HepG2 (cell line): Measurements from ENCODE around the gene SFXN5. TPM values are rescaled to one million over a fixed set of nuclear protein-coding genes. Genes with fewer than 3 reads are reported as not detected.

Experiments
- ATAC-seq: fragments of 200-7000 bp; cut with Tn5 transposase; 3 replicates; pipeline ENCODE4 v1.9.1; 2020; ENCODE audit warnings: mild to moderate bottlenecking, moderate library complexity
- BruUV-seq: library from RNA; stranded (reverse); fragments of 400-500 nt; replicated peaks from 2 replicates; lab custom pipeline; 2021; lab: Mats Ljungman, UMichigan
- CTCF ChIA-PET: fragments of 300-600 bp; formaldehyde crosslinking; extraction: SDS; loops from one replicate; lab custom pipeline; 2021; ENCODE audit warnings: low total read pairs, inconsistent platforms, low intra/inter-chr PET ratio; lab: Yijun Ruan, JAX
- POLR2A ChIA-PET: fragments of 350-600 bp; sonication (Branson Sonifier 250); formaldehyde crosslinking; loops from one replicate; lab custom pipeline; 2020; ENCODE audit warnings: antibody characterized with exemption, inconsistent platforms; lab: Yijun Ruan, JAX
- DNase-seq: peaks from one replicate; pipeline ENCODE4 v3.0.0-alpha.2; 2015; ENCODE audit warnings: low spot score
- FAIRE-seq: peaks from 3 replicates; lab custom pipeline; 2011; peaks lifted over from hg19 to GRCh38; lab: Jason Lieb, UNC
- H2AFZ ChIP-seq: one replicate; pipeline ENCODE4 v1.6.1; 2011; ENCODE audit warnings: low read length, inconsistent platforms
- H3K27ac ChIP-seq: fragments of 300-600 bp; 3 replicates; pipeline ENCODE4 v1.8.0; 2011; ENCODE audit warnings: mixed run types, mild to moderate bottlenecking, mixed read lengths, low read length, inconsistent platforms; ENCODE audit not compliant: insufficient read depth; ENCODE audit errors: extremely low read length
- H3K27me3 ChIP-seq, 2 experiments: fragments of 200-600 bp in 1 of 2; 2 replicates in 1 of 2; 3 replicates in 1 of 2; pipeline versions ENCODE4 v1.6.0 to v1.8.0; 2011; ENCODE audit warnings: low read length in 2 of 2, mild to moderate bottlenecking in 2 of 2, moderate library complexity in 2 of 2, inconsistent platforms in 1 of 2; ENCODE audit not compliant: insufficient read depth in 2 of 2, control insufficient read depth in 1 of 2
- H3K36me3 ChIP-seq, 2 experiments: fragments of 200-600 bp in 1 of 2; replicated peaks in 1 of 2; 2 replicates in 1 of 2; 3 replicates in 1 of 2; pipeline versions ENCODE4 v1.5.1 to v1.8.0; 2011; ENCODE audit warnings: low read length in 2 of 2, inconsistent platforms in 1 of 2; ENCODE audit not compliant: insufficient read depth in 2 of 2, control insufficient read depth in 1 of 2
- H3K4me1 ChIP-seq: 2 replicates; pipeline ENCODE4 v1.5.1; 2012; ENCODE audit warnings: low read length, inconsistent platforms; ENCODE audit not compliant: insufficient read depth
- H3K4me2 ChIP-seq: 2 replicates; pipeline ENCODE4 v1.6.0; 2011; ENCODE audit warnings: low read depth, low read length, inconsistent platforms
- H3K4me3 ChIP-seq, 3 experiments: fragments of 200-600 bp in 1 of 3; sonication (generic), shearing (Covaris generic) in 1 of 3; replicated peaks in 1 of 3; 2 replicates each; pipeline ENCODE4 v1.5.1; 2011 to 2016; ENCODE audit warnings: low read length in 3 of 3, inconsistent platforms in 2 of 3, low read depth in 2 of 3, mild to moderate bottlenecking in 2 of 3, control low read depth in 1 of 3, mixed read lengths in 1 of 3; ENCODE audit not compliant: insufficient read depth in 1 of 3
- H3K79me2 ChIP-seq: one replicate; pipeline ENCODE4 v1.6.1; 2011; ENCODE audit warnings: low read length, inconsistent platforms; ENCODE audit not compliant: insufficient read depth
- H3K9ac ChIP-seq: 2 replicates; pipeline ENCODE4 v1.6.0; 2011; ENCODE audit warnings: mild to moderate bottlenecking, low read depth, low read length, inconsistent platforms; ENCODE audit not compliant: insufficient read depth
- H3K9me3 ChIP-seq: 2 replicates; pipeline ENCODE4 v1.5.1; 2012; ENCODE audit warnings: mild to moderate bottlenecking, low read length
- H4K20me1 ChIP-seq: 2 replicates; pipeline ENCODE4 v1.6.0; 2011; ENCODE audit warnings: inconsistent platforms, mild to moderate bottlenecking, low read length, moderate library complexity; ENCODE audit not compliant: insufficient read depth
- AKAP8 ChIP-seq: sonication (generic); formaldehyde crosslinking; IDR thresholded peaks from 2 replicates; pipeline ENCODE4 v1.5.1; 2020; ENCODE audit warnings: mild to moderate bottlenecking, missing genetic modification reagents
- BCL6 ChIP-seq: IDR thresholded peaks from 2 replicates; pipeline ENCODE4 v1.6.1; 2016; ENCODE audit warnings: missing genetic modification reagents, missing compliant biosample characterization
- CBX1 ChIP-seq: IDR thresholded peaks from one replicate; pipeline ENCODE4 v1.6.1; 2016; ENCODE audit warnings: antibody characterized with exemption, low read depth
- CSRNP2 ChIP-seq: sonication (generic); formaldehyde crosslinking; conservative IDR thresholded peaks from 2 replicates; pipeline ENCODE4 v1.8.0; 2022; ENCODE audit warnings: low read depth, missing genetic modification reagents
- HOXA5 ChIP-seq: sonication (generic); formaldehyde crosslinking; IDR thresholded peaks from 2 replicates; pipeline ENCODE4 v1.4.0; 2020; ENCODE audit warnings: missing genetic modification reagents
- JDP2 ChIP-seq: sonication (generic); formaldehyde crosslinking; IDR thresholded peaks from 2 replicates; pipeline ENCODE4 v1.8.1; 2022; ENCODE audit warnings: missing genetic modification reagents, borderline replicate concordance
- NR2F6 ChIP-seq, 2 experiments: IDR thresholded peaks; 2 replicates each; pipeline ENCODE4 v1.6.1; 2016; ENCODE audit warnings: antibody characterized with exemption in 1 of 2, mild to moderate bottlenecking in 1 of 2
- SRSF4 ChIP-seq: fragments of 200-400 bp; formaldehyde crosslinking; IDR thresholded peaks from one replicate; pipeline ENCODE4 v1.6.1; 2018; ENCODE audit warnings: mild to moderate bottlenecking, low read depth, low read length, moderate library complexity; ENCODE audit not compliant: poor library complexity, severe bottlenecking
- TRIM24 ChIP-seq: sonication (generic); formaldehyde crosslinking; IDR thresholded peaks from 2 replicates; pipeline ENCODE4 v1.8.0; 2022; ENCODE audit warnings: mild to moderate bottlenecking, missing genetic modification reagents
- ZBTB14 ChIP-seq: sonication (generic); formaldehyde crosslinking; IDR thresholded peaks from 2 replicates; pipeline ENCODE4 v1.4.0; 2020; ENCODE audit warnings: missing genetic modification reagents
- ZBTB2 ChIP-seq: sonication (generic); formaldehyde crosslinking; IDR thresholded peaks from 2 replicates; pipeline ENCODE4 v1.8.0; 2022; ENCODE audit warnings: low read depth, missing genetic modification reagents
- ZFP36 ChIP-seq: fragments of 150-350 bp; IDR thresholded peaks from 2 replicates; pipeline ENCODE4 v1.6.1; 2018; ENCODE audit warnings: borderline replicate concordance, low read length, low read depth; ENCODE audit not compliant: partially characterized antibody
- ZMAT3 ChIP-seq: sonication (generic); formaldehyde crosslinking; conservative IDR thresholded peaks from 2 replicates; pipeline ENCODE4 v1.7.0; 2021; ENCODE audit warnings: missing genetic modification reagents
- ZNF253 ChIP-seq: sonication (generic); formaldehyde crosslinking; IDR thresholded peaks from 2 replicates; pipeline ENCODE4 v1.8.0; 2022; ENCODE audit warnings: mild to moderate bottlenecking, missing genetic modification reagents, borderline replicate concordance
- WGBS: methylation state at CpG from one replicate; pipeline ENCODE4 v1.1.6; 2017; ENCODE audit warnings: low lambda C conversion rate; 5-methylcytosine and 5-hydroxymethylcytosine counted together
- in situ Hi-C: cut with HindIII; loops from 2 replicates; pipeline ENCODE4 v1.10.0; 2017; ENCODE audit warnings: low pct_unique_long_range_greater_than_20kb; ENCODE audit not compliant: extremely low pct_ligation_motif_present
- intact Hi-C: fragments of 100-400 bp; cut with micrococcal nuclease; formaldehyde crosslinking; loops from one replicate; pipeline ENCODE4 v1.10.0; 2022; ENCODE audit not compliant: unreplicated experiment
- polyA plus RNA-seq, 8 experiments: library from polyadenylated mRNA; depleted of rRNA in 3 of 8; stranded (reverse) in 7 of 8; unstranded in 1 of 8; fragments of >200 nt; fragmentation: Illumina TruSeq in 4 of 8; extraction: Trizol in 4 of 8; gene quantifications; 2 replicates each; pipeline versions ENCODE4 v1.2.1 to v1.2.3, GENCODE V29; 2011 to 2016; ENCODE audit warnings: low read depth in 4 of 8, missing spikeins in 1 of 8, mixed read lengths in 1 of 8; ENCODE audit not compliant: insufficient read depth in 1 of 8
- total RNA-seq, 5 experiments: library from RNA; depleted of rRNA; stranded (reverse); fragments of >200 nt; fragmentation: Illumina TruSeq; extraction: Trizol; gene quantifications; 2 replicates each; pipeline ENCODE4 v1.2.3, GENCODE V29; 2016; ENCODE audit warnings: low read depth in 1 of 5

Gene SFXN5
- total and polyA plus RNA-seq, 2 of the 13 experiments (the other 11 are each of a cell fraction or from before 2014, with no cell fraction given): 34.9 to 37.4 TPM

- TF ChIP-seq CSRNP2 (CRISPR knock-in tag) (no peak), NR2F6 (IDR thresholded peaks at IDR 0.05) (no peak), NR2F6 (CRISPR knock-in tag; IDR thresholded peaks at IDR 0.05) (no peak), SRSF4 (no peak), TRIM24 (CRISPR knock-in tag) (no peak), ZFP36 (no peak)
These were observed 41.7 kb upstream of the SFXN5 start, which contains the start of gene RAB11FIP5 (continued) for GRCh38 chr2:73112913-73113854.

GRCh38 chr2:73112026-73112912 is 40.8 kb upstream of the SFXN5 start:
- Histone ChIP-seq H4K20me1 (peaks cover 19% of the 10 kb centered on the region), H3K4me2 (peak overlapping the region; percentile 99), H3K27ac (peak overlapping the region; percentile 53), H3K36me3 (no peaks in the 10 kb centered on the region; a peak in 1 of 5 replicates), H2AFZ (no peak overlapping the region), H3K27me3 (no peaks in the 10 kb centered on the region; a peak in 2 of 5 replicates), H3K9ac (peak overlapping the region; percentile 80), H3K9me3 (no peaks in the 10 kb centered on the region), H3K4me3 (peak overlapping the region; percentile 61 to 92 (median 85)), H3K4me1 (peaks cover 59% of the 10 kb centered on the region), H3K79me2 (peaks cover 42% of the 10 kb centered on the region)
- ChIA-PET POLR2A (interaction anchor here (1.0 to 2.6 kb wide), 7 partner anchors 16 to 121 kb away, joined by 4 to 17 read pairs (median 7); partner anchors contain the start of genes CCT7, PRADC1, SFXN5 and SMYD5), CTCF (no interaction called here)
- intact Hi-C loops (loop anchor here (2.0 kb wide), 1 partner anchor 15 kb away; no protein-coding TSS in a partner anchor), in situ Hi-C loops (no loop called here)
- peak; percentile 22 for DNase-seq
- BruUV-seq: no TSS peak
- under 1% methylated on average over 42 of the region's 88 CpGs for WGBS
- ATAC-seq: peak; percentile 65
- FAIRE-seq: no peak
- TF ChIP-seq JDP2: peak; percentile 68; the same call in 1 of the 2 replicates
- no peak for TF ChIP-seq CBX1
- 0 out of 2 replicates have a peak, but pooled peaks have one; percentile 61 for TF ChIP-seq ZMAT3
- TF ChIP-seq BCL6 (CRISPR knock-in tag): peak; percentile 32
- peak; percentile 32; the same call in 1 of the 2 replicates for TF ChIP-seq ZBTB14
- TF ChIP-seq ZNF253 (CRISPR knock-in tag): peak; percentile 97; the same call in 1 of the 2 replicates
- peak; percentile 41 for TF ChIP-seq HOXA5 (CRISPR knock-in tag)
- TF ChIP-seq ZBTB2 (CRISPR knock-in tag): peak; percentile 74
- TF ChIP-seq AKAP8 (CRISPR knock-in tag): no peak
